Mesenchymal stem cell (in vitro differentiated cells and primary cell): ENCODE results near the gene TMEM214.

Source experiments
- DNase-seq: peaks from one replicate; pipeline ENCODE4 v3.0.0-alpha.2; 2013
- H2AFZ ChIP-seq: one replicate; pipeline ENCODE4 v1.6.1; 2013; ENCODE audit warnings: low read depth, mild to moderate bottlenecking, control low read depth, inconsistent platforms, low read length, moderate library complexity
- H2AK5ac ChIP-seq: 2 replicates; pipeline ENCODE4 v1.6.1; 2013; ENCODE audit warnings: low read length, moderate library complexity, mild to moderate bottlenecking, inconsistent platforms; ENCODE audit not compliant: severe bottlenecking
- H2BK120ac ChIP-seq: one replicate; pipeline ENCODE4 v1.6.1; 2013; ENCODE audit warnings: low read depth, mild to moderate bottlenecking, inconsistent platforms, low read length, moderate library complexity
- H2BK12ac ChIP-seq, 2 experiments: one replicate each; pipeline ENCODE4 v1.6.1; 2013; ENCODE audit warnings: inconsistent platforms in 2 of 2, low read length in 2 of 2, mild to moderate bottlenecking in 2 of 2, moderate library complexity in 2 of 2, control low read depth in 1 of 2
- H2BK15ac ChIP-seq: one replicate; pipeline ENCODE4 v1.6.1; 2013; ENCODE audit warnings: mild to moderate bottlenecking, low read depth, inconsistent platforms; ENCODE audit not compliant: poor library complexity, severe bottlenecking
- H2BK5ac ChIP-seq: 2 replicates; pipeline ENCODE4 v1.6.1; 2013; ENCODE audit warnings: low read depth, mild to moderate bottlenecking, low read length, control low read depth, inconsistent platforms; ENCODE audit not compliant: poor library complexity, severe bottlenecking
- H3K14ac ChIP-seq, 2 experiments: one replicate each; pipeline ENCODE4 v1.6.1; 2013; ENCODE audit warnings: inconsistent platforms in 2 of 2, low read length in 2 of 2, control low read depth in 1 of 2, mild to moderate bottlenecking in 1 of 2, moderate library complexity in 1 of 2
- H3K18ac ChIP-seq, 2 experiments: one replicate each; pipeline ENCODE4 v1.6.1; 2013; ENCODE audit warnings: inconsistent platforms in 2 of 2, low read length in 2 of 2, control low read depth in 1 of 2, low read depth in 1 of 2, mild to moderate bottlenecking in 1 of 2
- H3K23ac ChIP-seq, 2 experiments: one replicate each; pipeline ENCODE4 v1.6.1; 2013; ENCODE audit warnings: inconsistent platforms in 2 of 2, low read length in 2 of 2, mild to moderate bottlenecking in 2 of 2, moderate library complexity in 2 of 2, control low read depth in 1 of 2
- H3K27ac ChIP-seq: 2 replicates; pipeline ENCODE4 v1.5.1; 2013; ENCODE audit warnings: mild to moderate bottlenecking, moderate library complexity, low read length, control low read depth, inconsistent platforms; ENCODE audit not compliant: poor library complexity, severe bottlenecking
- H3K27me3 ChIP-seq, 2 experiments: 2 replicates each; pipeline versions ENCODE4 v1.6.1 to v1.7.0; 2013; ENCODE audit warnings: low read length in 2 of 2, mild to moderate bottlenecking in 2 of 2, moderate library complexity in 2 of 2, control low read depth in 1 of 2, inconsistent platforms in 1 of 2; ENCODE audit not compliant: control insufficient read depth in 1 of 2, insufficient read depth in 1 of 2
- H3K36me3 ChIP-seq, 2 experiments: 2 replicates each; pipeline versions ENCODE4 v1.6.1 to v1.7.0; 2013; ENCODE audit warnings: low read length in 2 of 2, control low read depth in 1 of 2, inconsistent platforms in 1 of 2, low read depth in 1 of 2, mild to moderate bottlenecking in 1 of 2; ENCODE audit not compliant: insufficient read depth in 2 of 2, control insufficient read depth in 1 of 2
- H3K4ac ChIP-seq, 2 experiments: one replicate each; pipeline ENCODE4 v1.6.1; 2013; ENCODE audit warnings: inconsistent platforms in 2 of 2, low read length in 2 of 2, mild to moderate bottlenecking in 2 of 2, moderate library complexity in 2 of 2, control low read depth in 1 of 2, low read depth in 1 of 2
- H3K4me1 ChIP-seq: 2 replicates; pipeline ENCODE4 v1.6.1; 2013; ENCODE audit warnings: low read depth, low read length, control low read depth; ENCODE audit not compliant: control insufficient read depth, insufficient read depth
- H3K4me2 ChIP-seq: 2 replicates; pipeline ENCODE4 v1.6.1; 2013; ENCODE audit warnings: low read length, mild to moderate bottlenecking, inconsistent platforms; ENCODE audit not compliant: poor library complexity, severe bottlenecking
- H3K4me3 ChIP-seq, 2 experiments: 2 replicates each; pipeline versions ENCODE4 v1.5.1 to v1.7.0; 2013; ENCODE audit warnings: low read length in 2 of 2, mild to moderate bottlenecking in 2 of 2, control low read depth in 1 of 2, low read depth in 1 of 2; ENCODE audit not compliant: insufficient read depth in 1 of 2
- H3K79me1 ChIP-seq: replicated peaks from 2 replicates; pipeline ENCODE4 v1.6.1; 2013; ENCODE audit warnings: mild to moderate bottlenecking, control low read depth, low read length, inconsistent platforms; ENCODE audit not compliant: poor library complexity, severe bottlenecking
- H3K9ac ChIP-seq: 2 replicates; pipeline ENCODE4 v1.7.0; 2013; ENCODE audit warnings: mild to moderate bottlenecking, low read length, moderate library complexity
- H3K9me3 ChIP-seq: 2 replicates; pipeline ENCODE4 v1.7.0; 2013; ENCODE audit warnings: mild to moderate bottlenecking, low read length; ENCODE audit not compliant: control insufficient read depth
- H4K8ac ChIP-seq: one replicate; pipeline ENCODE4 v1.6.1; 2013; ENCODE audit warnings: inconsistent platforms, mild to moderate bottlenecking, low read length, moderate library complexity
- H4K91ac ChIP-seq: one replicate; pipeline ENCODE4 v1.6.1; 2013; ENCODE audit warnings: mild to moderate bottlenecking, low read length, inconsistent platforms
- WGBS: methylation state at CpG from one replicate; pipeline ENCODE4 v1.1.7; 2013; ENCODE audit warnings: mixed read lengths; 5-methylcytosine and 5-hydroxymethylcytosine counted together

Gene TMEM214

GRCh38 chr2:27053776-27054175, 21.0 kb downstream of the TMEM214 start:
- Histone ChIP-seq H3K9ac (no peak overlapping the region), H2BK120ac (no peak overlapping the region), H3K36me3 (peaks cover 35 to 51% of the 10 kb centered on the region in 2 experiments), H2AK5ac (no peak overlapping the region), H3K23ac (no peak overlapping the region), H3K27ac (no peak overlapping the region), H3K4ac (no peak overlapping the region), H3K27me3 (no peaks in the 10 kb centered on the region), H3K18ac (no peak overlapping the region), H3K79me1 (peaks cover 21% of the 10 kb centered on the region), H2BK5ac (no peak overlapping the region), H2AFZ (no peak overlapping the region), H3K14ac (no peak overlapping the region), H3K4me1 (peaks cover 10% of the 10 kb centered on the region), H3K4me3 (no peak overlapping the region), H2BK15ac (no peak overlapping the region), H2BK12ac (no peak overlapping the region), H3K4me2 (no peak overlapping the region), H4K91ac (no peak overlapping the region), H3K9me3 (no peaks in the 10 kb centered on the region), H4K8ac (no peak overlapping the region)
- 86% methylated on average over 8 of the region's 8 CpGs for WGBS
- DNase-seq: no peak

GRCh38 chr2:27054721-27055120, 22.0 kb downstream of the TMEM214 start:
- WGBS: 97% methylated on average over 11 of the region's 11 CpGs
- no peak overlapping the region for H4K91ac ChIP-seq

DNA sequence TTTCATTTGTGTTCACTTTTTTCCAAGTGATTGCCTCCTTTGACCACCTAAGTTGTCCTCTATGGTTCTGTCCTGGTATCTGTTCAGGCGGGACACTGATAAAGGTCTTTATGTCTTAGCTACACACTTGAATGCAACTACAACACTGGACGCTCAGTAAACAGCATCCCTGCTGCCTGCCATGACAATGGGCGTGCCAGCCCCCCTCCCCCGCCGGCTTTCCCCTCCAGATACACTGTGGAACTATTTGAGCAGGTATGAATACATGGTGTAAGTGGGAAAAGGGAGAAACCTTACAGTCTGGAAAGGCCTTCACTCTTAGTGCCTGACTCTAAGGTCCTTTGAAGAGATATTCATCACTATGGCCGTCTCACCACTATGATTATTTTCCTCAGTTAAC, 24.4 kb downstream of the TMEM214 start:
- Histone ChIP-seq H3K4me2 (no peak overlapping the region), H3K27me3 (no peaks in the 10 kb centered on the region), H3K9ac (no peak overlapping the region), H4K8ac (no peak overlapping the region), H3K23ac (no peak overlapping the region), H3K27ac (no peak overlapping the region), H3K79me1 (peaks cover 20% of the 10 kb centered on the region), H3K36me3 (peaks cover 48 to 71% of the 10 kb centered on the region in 2 experiments), H3K18ac (no peak overlapping the region), H3K4ac (no peak overlapping the region), H2BK15ac (no peak overlapping the region), H3K4me1 (peaks cover 4% of the 10 kb centered on the region), H4K91ac (no peak overlapping the region), H3K9me3 (no peaks in the 10 kb centered on the region), H2BK12ac (no peak overlapping the region), H2AK5ac (no peak overlapping the region), H3K14ac (no peak overlapping the region), H3K4me3 (no peak overlapping the region), H2BK5ac (no peak overlapping the region), H2AFZ (no peak overlapping the region), H2BK120ac (no peak overlapping the region)
- WGBS: 92% methylated on average over 6 of the region's 6 CpGs
- no peak for DNase-seq

More at GRCh38 chr2:27054721-27055120, 22.0 kb downstream of the TMEM214 start:
- Histone ChIP-seq H3K79me1 (peaks cover 20% of the 10 kb centered on the region), H2BK5ac (no peak overlapping the region), H2BK120ac (no peak overlapping the region), H4K8ac (no peak overlapping the region), H3K36me3 (peaks cover 43 to 61% of the 10 kb centered on the region in 2 experiments), H2BK15ac (no peak overlapping the region), H3K4me2 (no peak overlapping the region), H3K27me3 (no peaks in the 10 kb centered on the region), H2AK5ac (no peak overlapping the region), H2BK12ac (no peak overlapping the region), H3K4me3 (no peak overlapping the region), H3K4ac (no peak overlapping the region), H3K4me1 (peaks cover 6% of the 10 kb centered on the region), H3K23ac (no peak overlapping the region), H3K9me3 (no peaks in the 10 kb centered on the region), H3K9ac (no peak overlapping the region), H2AFZ (no peak overlapping the region), H3K14ac (no peak overlapping the region), H3K27ac (no peak overlapping the region), H3K18ac (no peak overlapping the region)
- no peak for DNase-seq

- H3K9me3 ChIP-seq: no peaks in the 10 kb centered on the region
- H3K4me3 ChIP-seq: no peak overlapping the region
- H2BK5ac ChIP-seq: no peak overlapping the region
- H3K4ac ChIP-seq: no peak overlapping the region
- DNase-seq: no peak
- H3K4me1 ChIP-seq: no peaks in the 10 kb centered on the region
- H3K36me3 ChIP-seq: peaks cover 47 to 81% of the 10 kb centered on the region in 2 experiments
- H3K27ac ChIP-seq: no peak overlapping the region
- H3K14ac ChIP-seq: no peak overlapping the region
- H3K18ac ChIP-seq: no peak overlapping the region
- no peak overlapping the region for H4K8ac ChIP-seq
- no peak overlapping the region for H3K4me2 ChIP-seq
- no peak overlapping the region for H2BK12ac ChIP-seq
- no peak overlapping the region for H2BK120ac ChIP-seq
- no peak overlapping the region for H3K9ac ChIP-seq
- H2AFZ ChIP-seq: no peak overlapping the region
- 95% methylated on average over 10 of the region's 10 CpGs for WGBS
- H3K79me1 ChIP-seq: peaks cover 20% of the 10 kb centered on the region
- no peak overlapping the region for H3K23ac ChIP-seq
- H2AK5ac ChIP-seq: no peak overlapping the region
- no peak overlapping the region for H2BK15ac ChIP-seq
- H4K91ac ChIP-seq: peak overlapping the region; percentile 25
- H3K27me3 ChIP-seq: no peaks in the 10 kb centered on the region
Observed at GRCh38 chr2:27058210-27058609, 25.4 kb downstream of the TMEM214 start.
